Measurements from ENCODE around the gene NEDD8. TPM values are rescaled to one million over a fixed set of nuclear protein-coding genes. Genes with fewer than 3 reads are reported as not detected.

NEDD8 gene
- total and polyA plus RNA-seq, 2 donors (not counting 1 experiment from before 2014, with no cell fraction given) = 86.7 to 98.5 TPM

DNA sequence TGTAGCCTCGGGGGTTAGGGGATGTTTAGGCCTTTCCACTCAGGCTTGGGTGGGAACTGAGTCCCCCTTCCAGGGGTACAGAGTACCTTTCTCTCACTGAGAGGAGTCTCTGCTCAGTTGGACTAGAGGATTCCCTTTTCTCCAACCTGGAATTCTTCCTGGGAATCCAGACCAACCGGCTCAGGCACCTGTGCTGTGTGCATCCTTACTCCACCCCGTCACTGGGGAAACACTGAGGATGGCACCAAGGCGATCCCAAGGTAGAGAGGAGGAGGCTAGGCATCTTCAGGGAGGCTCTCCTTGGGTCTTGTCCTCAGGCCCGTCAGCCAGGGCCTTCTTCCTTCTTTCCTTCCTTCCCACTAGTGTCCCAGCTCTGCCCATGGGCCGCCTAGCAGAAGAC, 31.7 kb upstream of the NEDD8 start:
- H3K27ac ChIP-seq (ENCODE audit: low read length in 2 of 2) = no peak overlapping the region
- H3K9ac ChIP-seq (ENCODE audit: low read length) = no peak overlapping the region
- no peak for TF ChIP-seq EZH2 (IDR thresholded peaks at IDR 0.05; ENCODE audit: borderline replicate concordance, insufficient read depth, low read depth, low read length, poor library complexity, severe bottlenecking)
- TF ChIP-seq, protein P1, sequence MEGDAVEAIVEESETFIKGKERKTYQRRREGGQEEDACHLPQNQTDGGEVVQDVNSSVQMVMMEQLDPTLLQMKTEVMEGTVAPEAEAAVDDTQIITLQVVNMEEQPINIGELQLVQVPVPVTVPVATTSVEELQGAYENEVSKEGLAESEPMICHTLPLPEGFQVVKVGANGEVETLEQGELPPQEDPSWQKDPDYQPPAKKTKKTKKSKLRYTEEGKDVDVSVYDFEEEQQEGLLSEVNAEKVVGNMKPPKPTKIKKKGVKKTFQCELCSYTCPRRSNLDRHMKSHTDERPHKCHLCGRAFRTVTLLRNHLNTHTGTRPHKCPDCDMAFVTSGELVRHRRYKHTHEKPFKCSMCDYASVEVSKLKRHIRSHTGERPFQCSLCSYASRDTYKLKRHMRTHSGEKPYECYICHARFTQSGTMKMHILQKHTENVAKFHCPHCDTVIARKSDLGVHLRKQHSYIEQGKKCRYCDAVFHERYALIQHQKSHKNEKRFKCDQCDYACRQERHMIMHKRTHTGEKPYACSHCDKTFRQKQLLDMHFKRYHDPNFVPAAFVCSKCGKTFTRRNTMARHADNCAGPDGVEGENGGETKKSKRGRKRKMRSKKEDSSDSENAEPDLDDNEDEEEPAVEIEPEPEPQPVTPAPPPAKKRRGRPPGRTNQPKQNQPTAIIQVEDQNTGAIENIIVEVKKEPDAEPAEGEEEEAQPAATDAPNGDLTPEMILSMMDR (IDR thresholded peaks at IDR 0.05) = no peak
- no peaks in the 10 kb centered on the region for H3K4me1 ChIP-seq (ENCODE audit: control insufficient read depth in 2 of 2, insufficient read depth in 2 of 2, low read length in 2 of 2)
- 100% methylated on average over 4 of the region's 6 CpGs for WGBS (ENCODE audit: insufficient coverage)
- Mint-ChIP-seq H3K4me1 (no peaks in the 10 kb centered on the region), H3K27me3 (no peaks in the 10 kb centered on the region), H3K27ac (no peak overlapping the region), H3K9me3 (ENCODE audit: insufficient read depth) (no peaks in the 10 kb centered on the region), H3K4me3 (no peak overlapping the region)
- DNase-seq = no peak
- H3K79me2 ChIP-seq (ENCODE audit: control insufficient read depth, insufficient read depth, low read length) = no peaks in the 10 kb centered on the region
- no peak overlapping the region for H3K4me3 ChIP-seq (ENCODE audit: control extremely low read depth in 1 of 5, extremely low read depth in 1 of 5, insufficient read depth in 1 of 5, low read depth in 2 of 5, low read length in 4 of 5)
- H2AFZ ChIP-seq (ENCODE audit: insufficient read depth, low read depth, low read length, poor library complexity, severe bottlenecking) = no peak overlapping the region
- no peaks in the 10 kb centered on the region for H4K20me1 ChIP-seq (ENCODE audit: control insufficient read depth, insufficient read depth, low read length, poor library complexity, severe bottlenecking)
- no peak for ATAC-seq (ENCODE audit: low read depth)
- no peaks in the 10 kb centered on the region for H3K9me3 ChIP-seq (ENCODE audit: control extremely low read depth in 1 of 3, control insufficient read depth in 2 of 3, insufficient read depth in 1 of 3, low read length in 2 of 3)
- ChIA-PET POLR2A (no interaction called here), CTCF (interaction anchor here (0.6 to 1.0 kb wide), 3 partner anchors 9 to 33 kb away, joined by 3 to 5 read pairs (median 3); no protein-coding TSS in a partner anchor)
- H3K27me3 ChIP-seq (replicated peaks in 1 of 4; ENCODE audit: control extremely low read depth in 1 of 4, control insufficient read depth in 3 of 4, insufficient read depth in 4 of 4, low read length in 3 of 4) = no peaks in the 10 kb centered on the region
- intact Hi-C loops (cut with micrococcal nuclease) = no loop called here
- H3K4me2 ChIP-seq (replicated peaks; ENCODE audit: low read depth, low read length, poor library complexity, severe bottlenecking) = no peak overlapping the region
- H3K36me3 ChIP-seq (replicated peaks in 1 of 2; ENCODE audit: control extremely low read depth in 1 of 2, control insufficient read depth in 1 of 2, extremely low read depth in 1 of 2, insufficient read depth in 2 of 2, low read length in 1 of 2) = peaks cover 0 to 31% of the 10 kb centered on the region in 2 experiments

GRCh38 chr14:24262821-24263733, 30.9 kb upstream of the NEDD8 start, which contains the start of gene TGM1:
TGM1 (minus strand) TSS chr14:24263177; CDS start chr14:24262352, 825 bp downstream.
- no peak within 1 kb of the TSS for H3K9ac ChIP-seq (ENCODE audit: low read length)
- CTCF ChIA-PET = interaction anchor here (0.6 to 1.0 kb wide), 3 partner anchors 10 to 34 kb away, joined by 3 to 5 read pairs (median 3); no protein-coding TSS in a partner anchor
- no peaks in the 10 kb centered on the region for H3K27me3 Mint-ChIP-seq

More at GRCh38 chr14:24262821-24263733, 30.9 kb upstream of the NEDD8 start, which contains the start of gene TGM1:
- H3K27ac Mint-ChIP-seq = no peak within 1 kb of the TSS
- ATAC-seq (ENCODE audit: low read depth) (no peak), DNase-seq (no peak)
- H3K27ac ChIP-seq (ENCODE audit: low read length in 2 of 2) = no peak within 1 kb of the TSS
- 94% methylated on average over 12 of the region's 14 CpGs for WGBS (ENCODE audit: insufficient coverage)
- POLR2A ChIA-PET = no interaction called here
- no peaks in the 10 kb centered on the region for H3K4me1 Mint-ChIP-seq
- H3K36me3 ChIP-seq (replicated peaks in 1 of 2; ENCODE audit: control extremely low read depth in 1 of 2, control insufficient read depth in 1 of 2, extremely low read depth in 1 of 2, insufficient read depth in 2 of 2, low read length in 1 of 2) = peaks cover 0 to 25% of the 10 kb centered on the region in 2 experiments
- no peak within 1 kb of the TSS for H3K4me3 Mint-ChIP-seq
- no peaks in the 10 kb centered on the region for H3K4me1 ChIP-seq (ENCODE audit: control insufficient read depth in 2 of 2, insufficient read depth in 2 of 2, low read length in 2 of 2)
- no peaks in the 10 kb centered on the region for H3K79me2 ChIP-seq (ENCODE audit: control insufficient read depth, insufficient read depth, low read length)
- no peaks in the 10 kb centered on the region for H4K20me1 ChIP-seq (ENCODE audit: control insufficient read depth, insufficient read depth, low read length, poor library complexity, severe bottlenecking)
- no peaks in the 10 kb centered on the region for H3K9me3 ChIP-seq (ENCODE audit: control extremely low read depth in 1 of 3, control insufficient read depth in 2 of 3, insufficient read depth in 1 of 3, low read length in 2 of 3)
- no peak for TF ChIP-seq EZH2 (IDR thresholded peaks at IDR 0.05; ENCODE audit: borderline replicate concordance, insufficient read depth, low read depth, low read length, poor library complexity, severe bottlenecking)
- TF ChIP-seq, protein P1 (IDR thresholded peaks at IDR 0.05) = no peak
- H3K4me2 ChIP-seq (replicated peaks; ENCODE audit: low read depth, low read length, poor library complexity, severe bottlenecking) = no peak within 1 kb of the TSS
- no peaks in the 10 kb centered on the region for H3K9me3 Mint-ChIP-seq (ENCODE audit: insufficient read depth)
- H3K27me3 ChIP-seq (replicated peaks in 1 of 4; ENCODE audit: control extremely low read depth in 1 of 4, control insufficient read depth in 3 of 4, insufficient read depth in 4 of 4, low read length in 3 of 4) = no peaks in the 10 kb centered on the region
- no peak within 1 kb of the TSS for H2AFZ ChIP-seq (ENCODE audit: insufficient read depth, low read depth, low read length, poor library complexity, severe bottlenecking)
- no peak within 1 kb of the TSS for H3K4me3 ChIP-seq (ENCODE audit: control extremely low read depth in 1 of 5, extremely low read depth in 1 of 5, insufficient read depth in 1 of 5, low read depth in 2 of 5, low read length in 4 of 5)
- intact Hi-C loops (cut with micrococcal nuclease) = no loop called here
